SK-N-SH (cell line): ENCODE data around the gene SPEM3. TPM values are rescaled to one million over a fixed set of nuclear protein-coding genes. Genes with fewer than 3 reads are reported as not detected.
"Not testable (repeated sequence)": the region's sequence is repeated elsewhere in the genome, so short reads cannot be mapped to it uniquely, and the experiment has no call there.

Experiments
- CTCF ChIA-PET: fragments of 300-600, 350-600 bp; formaldehyde crosslinking; extraction: SDS; loops from one replicate; lab custom pipeline; 2021; lab: Yijun Ruan, JAX
- POLR2A ChIA-PET: fragments of 350-600 bp; sonication (Branson Sonifier 250); formaldehyde crosslinking; extraction: SDS; loops from one replicate; lab custom pipeline; 2020; ENCODE audit warnings: antibody characterized with exemption, inconsistent platforms; lab: Yijun Ruan, JAX
- DNase-seq: peaks from one replicate; pipeline ENCODE4 v3.0.0; 2012
- H2AFZ ChIP-seq: fragments of 200-600 bp; sonication (generic); 2 replicates; pipeline ENCODE4 v1.8.1; 2016; ENCODE audit warnings: antibody characterized with exemption, mild to moderate bottlenecking, low read depth
- H3F3A ChIP-seq: fragments of 200-600 bp; sonication (generic); replicated peaks from 2 replicates; pipeline ENCODE3; 2016; ENCODE audit warnings: antibody characterized with exemption, mild to moderate bottlenecking; ENCODE audit not compliant: insufficient read depth
- H3K27ac ChIP-seq, 2 experiments: fragments of 200-500 bp in 1 of 2; fragments of 200-600 bp in 1 of 2; sonication (Bioruptor generic) in 1 of 2; sonication (generic), shearing (Covaris generic) in 1 of 2; 2 replicates each; pipeline versions ENCODE4 v1.5.1 to v1.6.1; 2014 to 2016; ENCODE audit warnings: low read depth in 2 of 2, inconsistent platforms in 1 of 2, low read length in 1 of 2, mild to moderate bottlenecking in 1 of 2, mixed read lengths in 1 of 2
- H3K27me3 ChIP-seq: fragments of 200-600 bp; sonication (generic), shearing (Covaris generic); 2 replicates; pipeline ENCODE4 v1.6.1; 2016; ENCODE audit warnings: mixed run types; ENCODE audit not compliant: insufficient read depth
- H3K36me3 ChIP-seq, 2 experiments: fragments of 200-500 bp in 1 of 2; fragments of 200-600 bp in 1 of 2; sonication (Bioruptor generic) in 1 of 2; sonication (generic) in 1 of 2; replicated peaks in 1 of 2; 2 replicates each; pipeline versions ENCODE3 to v1.5.1; 2014 to 2016; ENCODE audit warnings: low read length in 1 of 2, mild to moderate bottlenecking in 1 of 2; ENCODE audit not compliant: insufficient read depth in 2 of 2, control insufficient read depth in 1 of 2
- H3K4me1 ChIP-seq, 2 experiments: fragments of 200-500 bp in 1 of 2; fragments of 200-600 bp in 1 of 2; sonication (Bioruptor generic) in 1 of 2; sonication (generic), shearing (Covaris generic) in 1 of 2; 2 replicates each; pipeline versions ENCODE4 v1.5.1 to v1.6.1; 2014 to 2016; ENCODE audit warnings: low read depth in 1 of 2, low read length in 1 of 2, mixed run types in 1 of 2; ENCODE audit not compliant: insufficient read depth in 2 of 2, control insufficient read depth in 1 of 2
- H3K4me2 ChIP-seq: fragments of 200-600 bp; sonication (generic), shearing (Covaris generic); 2 replicates; pipeline ENCODE4 v1.6.1; 2017; ENCODE audit warnings: mixed run types
- H3K4me3 ChIP-seq, 2 experiments: fragments of 200-500 bp in 1 of 2; fragments of 200-600 bp in 1 of 2; sonication (Bioruptor generic) in 1 of 2; sonication (generic), shearing (Covaris generic) in 1 of 2; 2 replicates each; pipeline versions ENCODE4 v1.5.1 to v1.8.1; 2014 to 2016; ENCODE audit warnings: low read depth in 2 of 2, inconsistent platforms in 1 of 2, low read length in 1 of 2, mild to moderate bottlenecking in 1 of 2, mixed read lengths in 1 of 2, moderate library complexity in 1 of 2
- H3K79me2 ChIP-seq: fragments of 200-600 bp; sonication (generic); 2 replicates; pipeline ENCODE4 v1.8.1; 2017; ENCODE audit warnings: mild to moderate bottlenecking; ENCODE audit not compliant: insufficient read depth
- H3K9ac ChIP-seq: fragments of 200-600 bp; sonication (generic); 2 replicates; pipeline ENCODE4 v1.6.1; 2017; ENCODE audit warnings: mixed run types
- H3K9me2 ChIP-seq: fragments of 200-600 bp; sonication (generic); 2 replicates; pipeline ENCODE4 v1.6.1; 2017; ENCODE audit warnings: mixed run types
- H3K9me3 ChIP-seq: fragments of 200-600 bp; sonication (generic); 2 replicates; pipeline ENCODE4 v1.6.1; 2017; ENCODE audit warnings: mixed run types, mild to moderate bottlenecking, moderate library complexity
- H4K20me1 ChIP-seq: fragments of 200-600 bp; sonication (generic); 2 replicates; pipeline ENCODE4 v1.6.1; 2017; ENCODE audit warnings: mild to moderate bottlenecking, mixed run types; ENCODE audit not compliant: insufficient read depth
- ELF1 ChIP-seq: IDR thresholded peaks from 2 replicates; pipeline ENCODE4 v1.4.0; 2012
- EZH2phosphoT487 ChIP-seq: fragments of 200-600 bp; sonication (generic); IDR thresholded peaks from 2 replicates; pipeline ENCODE4 v1.6.1; 2017; ENCODE audit warnings: low read depth, mixed run types, mild to moderate bottlenecking, antibody characterized with exemption, moderate library complexity, borderline replicate concordance
- GABPA ChIP-seq: IDR thresholded peaks from 2 replicates; pipeline ENCODE4 v1.4.0; 2012; ENCODE audit warnings: low read depth, mild to moderate bottlenecking
- GATA2 ChIP-seq: sonication (generic); formaldehyde crosslinking; IDR thresholded peaks from 2 replicates; pipeline ENCODE4 v1.5.0; 2020; ENCODE audit warnings: mild to moderate bottlenecking, missing genetic modification reagents
- JUND ChIP-seq: IDR thresholded peaks from 2 replicates; pipeline ENCODE4 v1.4.0; 2012
- MXI1 ChIP-seq: IDR thresholded peaks from 2 replicates; pipeline ENCODE4 v1.6.1; 2012; ENCODE audit warnings: mild to moderate bottlenecking, low read depth, low read length, improper control_type of control experiment
- POLR2AphosphoS5 ChIP-seq: IDR thresholded peaks from 2 replicates; pipeline ENCODE4 v1.6.1; 2012; ENCODE audit warnings: low read depth, low read length
- RCOR1 ChIP-seq: fragments of 150-350 bp; IDR thresholded peaks from 2 replicates; pipeline ENCODE4 v1.6.1; 2017; ENCODE audit warnings: antibody characterized with exemption, low read length
- RFX5 ChIP-seq: IDR thresholded peaks from 2 replicates; pipeline ENCODE4 v1.6.1; 2012; ENCODE audit warnings: mild to moderate bottlenecking, improper control_type of control experiment, low read length
- RXRA ChIP-seq: IDR thresholded peaks from 2 replicates; pipeline ENCODE4 v1.4.0; 2012; ENCODE audit warnings: low read depth, mild to moderate bottlenecking, borderline replicate concordance
- SIN3A ChIP-seq: IDR thresholded peaks from 2 replicates; pipeline ENCODE4 v1.6.1; 2012; ENCODE audit warnings: low read depth, mild to moderate bottlenecking, low read length, moderate library complexity, borderline replicate concordance
- SMC3 ChIP-seq: IDR thresholded peaks from 2 replicates; pipeline ENCODE4 v1.6.1; 2012; ENCODE audit warnings: low read depth, low read length, improper control_type of control experiment
- TAF1 ChIP-seq: IDR thresholded peaks from 2 replicates; pipeline ENCODE4 v1.6.1; 2012; ENCODE audit warnings: low read depth, mild to moderate bottlenecking, low read length, moderate library complexity, borderline replicate concordance
- TCF12 ChIP-seq: IDR thresholded peaks from 2 replicates; pipeline ENCODE4 v1.4.0; 2012
- TEAD4 ChIP-seq: IDR thresholded peaks from 2 replicates; pipeline ENCODE4 v1.4.0; 2012; ENCODE audit warnings: mild to moderate bottlenecking, borderline replicate concordance; ENCODE audit not compliant: insufficient read depth
- ZBTB33 ChIP-seq: IDR thresholded peaks from 2 replicates; pipeline ENCODE4 v1.4.0; 2012; ENCODE audit warnings: low read depth, borderline replicate concordance
- WGBS: methylation state at CpG from one replicate; pipeline ENCODE4 v1.1.6; 2017; ENCODE audit warnings: low lambda C conversion rate; 5-methylcytosine and 5-hydroxymethylcytosine counted together
- polyA plus RNA-seq, 3 experiments: library from polyadenylated mRNA; depleted of rRNA; stranded (reverse); fragments of >200 nt; gene quantifications; 2 replicates each; pipeline ENCODE4 v1.2.3, GENCODE V29; 2012
- TF ChIP-seq, protein P1 (sequence below): IDR thresholded peaks from 2 replicates; pipeline ENCODE4 v1.4.0; 2012; ENCODE audit warnings: low read depth
- TF ChIP-seq, protein P2 (sequence below): IDR thresholded peaks from 2 replicates; pipeline ENCODE4 v1.4.0; 2012; ENCODE audit warnings: low read depth, borderline replicate concordance

Gene SPEM3
- polyA plus RNA-seq, 1 of the 3 experiments (the other 2 are of a cell fraction): not detected

DNA sequence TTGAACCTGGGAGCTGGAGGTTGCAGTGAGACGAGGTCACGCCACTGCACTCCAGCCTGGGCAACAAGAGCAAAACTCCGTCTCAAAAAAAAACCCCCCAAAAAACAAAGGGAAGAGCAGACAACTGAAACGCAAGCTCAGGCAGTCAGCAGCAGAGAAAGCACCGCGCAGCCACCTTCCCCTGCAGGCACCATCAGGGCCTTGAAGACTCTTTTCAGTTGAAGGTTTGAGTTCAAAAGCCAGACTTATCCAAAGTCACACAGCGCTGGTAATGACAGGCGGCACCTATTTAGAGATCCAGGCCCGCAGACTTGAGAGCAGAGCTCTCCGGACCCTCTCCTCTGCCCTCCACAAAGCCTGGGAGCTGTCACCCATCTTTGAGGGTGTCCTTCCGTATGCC is 39.6 kb downstream of the SPEM3 start:
- no peaks in the 10 kb centered on the region for H3K9me3 ChIP-seq
- H3K79me2 ChIP-seq: peaks cover 72% of the 10 kb centered on the region
- no peaks in the 10 kb centered on the region for H3K9me2 ChIP-seq
- peaks cover 4 to 12% of the 10 kb centered on the region in 2 experiments; a peak in 1 of 4 replicates for H3K4me1 ChIP-seq
- H3K27ac ChIP-seq: no peak overlapping the region
- peaks cover 22% of the 10 kb centered on the region; the same call in 1 of the 2 replicates for H4K20me1 ChIP-seq
- H3K4me3 ChIP-seq: no peak overlapping the region
- H2AFZ ChIP-seq: no peak overlapping the region
- CTCF ChIA-PET: interaction anchor here (1.4 kb wide), 1 partner anchor 23 kb away, joined by 3 read pairs; no protein-coding TSS in a partner anchor
- H3K9ac ChIP-seq: no peak overlapping the region
- H3K4me2 ChIP-seq: no peak overlapping the region
- TF ChIP-seq RXRA (no peak), SMC3 (no peak), RCOR1 (no peak), ZBTB33 (no peak), MXI1 (no peak), GABPA (no peak), RFX5 (no peak)
- TF ChIP-seq, protein P1, sequence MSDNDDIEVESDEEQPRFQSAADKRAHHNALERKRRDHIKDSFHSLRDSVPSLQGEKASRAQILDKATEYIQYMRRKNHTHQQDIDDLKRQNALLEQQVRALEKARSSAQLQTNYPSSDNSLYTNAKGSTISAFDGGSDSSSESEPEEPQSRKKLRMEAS: no peak
- 91% methylated on average over 10 of the region's 11 CpGs for WGBS
- no peak for DNase-seq
- H3K27me3 ChIP-seq: no peaks in the 10 kb centered on the region
- POLR2A ChIA-PET: no interaction called here
- peaks cover 7% of the 10 kb centered on the region for H3F3A ChIP-seq
- H3K36me3 ChIP-seq: peaks cover 4 to 14% of the 10 kb centered on the region in 2 experiments

- Histone ChIP-seq H3K4me3 (no peak overlapping the region), H3K4me1 (peaks cover 4 to 12% of the 10 kb centered on the region in 2 experiments; a peak in 1 of 4 replicates), H3K4me2 (no peak overlapping the region), H3K27me3 (no peaks in the 10 kb centered on the region), H3F3A (peaks cover 7% of the 10 kb centered on the region), H3K9me3 (no peaks in the 10 kb centered on the region), H3K79me2 (peaks cover 78% of the 10 kb centered on the region), H3K36me3 (peaks cover 4 to 9% of the 10 kb centered on the region in 2 experiments), H3K9ac (no peak overlapping the region), H3K9me2 (no peaks in the 10 kb centered on the region), H2AFZ (no peak overlapping the region), H3K27ac (no peak overlapping the region), H4K20me1 (peaks cover 28% of the 10 kb centered on the region)
- ChIA-PET POLR2A (no interaction called here), CTCF (no interaction called here)
- TF ChIP-seq TEAD4 (no peak), TCF12 (no peak), SIN3A (no peak), ELF1 (no peak), TAF1 (no peak), SMC3 (no peak), GABPA (no peak), EZH2phosphoT487 (no peak), POLR2AphosphoS5 (no peak), JUND (no peak), GATA2 (CRISPR knock-in tag) (no peak), MXI1 (no peak)
- TF ChIP-seq, protein P1: no peak
- TF ChIP-seq, protein P2, sequence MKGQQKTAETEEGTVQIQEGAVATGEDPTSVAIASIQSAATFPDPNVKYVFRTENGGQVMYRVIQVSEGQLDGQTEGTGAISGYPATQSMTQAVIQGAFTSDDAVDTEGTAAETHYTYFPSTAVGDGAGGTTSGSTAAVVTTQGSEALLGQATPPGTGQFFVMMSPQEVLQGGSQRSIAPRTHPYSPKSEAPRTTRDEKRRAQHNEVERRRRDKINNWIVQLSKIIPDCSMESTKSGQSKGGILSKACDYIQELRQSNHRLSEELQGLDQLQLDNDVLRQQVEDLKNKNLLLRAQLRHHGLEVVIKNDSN: no peak
- no peak for DNase-seq
- 79% methylated on average over 12 of the region's 12 CpGs for WGBS
These were observed 40.2 kb downstream of the SPEM3 start for GRCh38 chr17:7468804-7469389.

- H3K27ac ChIP-seq, POLR2A ChIA-PET, H3K9me3 ChIP-seq, H3K4me2 ChIP-seq, CTCF ChIA-PET, H2AFZ ChIP-seq, H3F3A ChIP-seq, H3K9ac ChIP-seq, H3K9me2 ChIP-seq, H3K36me3 ChIP-seq, H3K4me3 ChIP-seq, DNase-seq, H3K27me3 ChIP-seq: not testable (repeated sequence)
- 98% methylated on average over 12 of the region's 12 CpGs for WGBS
- Histone ChIP-seq H4K20me1 (peaks cover 35% of the 10 kb centered on the region), H3K4me1 (peaks cover 4 to 12% of the 10 kb centered on the region in 2 experiments; a peak in 1 of 4 replicates), H3K79me2 (peaks cover 88% of the 10 kb centered on the region)
These were observed 41.2 kb downstream of the SPEM3 start for GRCh38 chr17:7469843-7470242.
